ENCODE results near the gene HCN3.

HCN3 gene

DNA sequence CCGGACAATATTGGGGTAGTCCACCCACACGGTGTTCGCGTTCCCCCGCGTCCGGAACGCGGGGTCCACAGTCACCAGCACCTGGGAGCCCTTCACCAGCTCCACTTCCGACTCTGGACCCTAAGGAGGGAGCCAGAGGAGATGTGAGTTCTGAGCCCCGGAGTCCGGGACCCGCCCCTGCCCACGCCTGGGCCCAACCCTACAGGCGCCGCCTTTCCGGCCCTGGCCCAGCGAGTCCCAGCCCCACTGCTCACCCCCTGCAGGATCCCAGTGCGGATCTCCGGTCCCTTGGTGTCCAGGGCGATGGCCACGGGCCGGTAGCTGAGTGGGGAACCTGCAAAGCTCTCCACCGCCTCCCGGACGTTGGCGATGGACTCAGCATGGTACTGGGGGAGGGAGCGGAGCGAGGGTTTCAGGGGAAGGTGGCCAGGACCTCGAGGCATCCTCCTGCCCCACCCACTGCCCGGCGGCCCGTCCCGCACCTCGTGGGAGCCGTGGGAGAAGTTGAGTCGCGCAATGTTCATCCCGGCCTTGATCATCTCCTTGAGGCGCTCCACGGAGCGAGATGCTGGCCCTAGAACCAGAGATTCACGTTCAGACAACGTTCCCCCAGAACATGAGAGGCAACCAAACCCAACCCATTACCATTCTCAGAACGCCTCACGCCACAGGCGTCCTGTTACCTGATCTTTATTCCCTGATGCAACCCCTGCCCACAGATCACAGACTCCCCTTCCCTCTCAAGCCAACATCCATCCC lies 18.1 kb downstream of the HCN3 start:
- ChIA-PET CTCF (no interaction called here), POLR2A (no interaction called here)
- no peak overlapping the region for H3K4me3 ChIP-seq (ENCODE audit: low read depth, low read length)
- DNase-seq (ENCODE audit: low read depth, low spot score): no peak
- TF ChIP-seq CTCF (IDR thresholded peaks at IDR 0.05; ENCODE audit: insufficient read depth, low read length, missing control alignments): no peak

DNA sequence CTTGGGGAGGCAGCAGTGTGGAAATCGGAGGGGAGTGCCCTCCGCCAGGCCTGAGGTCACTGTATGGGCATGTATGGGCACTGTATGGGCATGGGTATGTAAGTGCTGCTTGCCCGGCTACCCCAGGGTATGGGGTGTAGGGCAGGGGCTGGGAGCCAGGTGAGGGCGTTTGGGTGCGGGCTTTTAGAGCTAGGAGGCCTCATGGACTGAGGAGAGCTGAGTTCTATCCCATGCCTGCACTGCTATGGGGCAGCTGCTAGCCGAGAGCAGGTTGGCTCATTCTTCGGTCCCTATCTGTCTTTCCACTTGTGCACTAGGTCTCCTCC lies 18.6 kb downstream of the HCN3 start:
- no peak for DNase-seq (ENCODE audit: low read depth, low spot score)
- POLR2A ChIA-PET: no interaction called here
- TF ChIP-seq CTCF (IDR thresholded peaks at IDR 0.05; ENCODE audit: insufficient read depth, low read length, missing control alignments): no peak
- no peak overlapping the region for H3K4me3 ChIP-seq (ENCODE audit: low read depth, low read length)
- CTCF ChIA-PET: interaction anchor here (0.8 kb wide), 1 partner anchor 11 kb away, joined by 3 read pairs; no protein-coding TSS in a partner anchor

DNA sequence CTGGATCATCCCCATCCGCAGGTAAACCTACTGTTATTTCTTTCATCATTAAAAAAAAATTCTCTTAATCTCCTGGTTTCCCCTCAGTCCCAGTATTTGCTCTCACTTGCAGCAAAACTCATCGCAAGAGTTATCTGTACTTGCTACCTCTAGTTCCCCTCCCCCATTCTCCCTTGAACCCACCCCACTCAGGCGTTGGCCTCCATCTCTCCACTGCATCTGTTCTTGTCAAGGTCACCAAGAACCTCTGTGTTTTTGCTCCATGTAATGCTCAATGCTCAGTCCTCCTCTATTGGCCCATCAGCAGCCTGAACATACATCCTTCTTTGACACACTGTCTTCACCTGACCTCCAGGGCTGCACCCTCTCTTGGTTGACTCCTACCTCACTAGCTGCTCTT lies 19.4 kb downstream of the HCN3 start:
- POLR2A ChIA-PET: no interaction called here
- DNase-seq (ENCODE audit: low read depth, low spot score): no peak
- no peak overlapping the region for H3K4me3 ChIP-seq (ENCODE audit: low read depth, low read length)
- TF ChIP-seq CTCF (IDR thresholded peaks at IDR 0.05; ENCODE audit: insufficient read depth, low read length, missing control alignments): no peak
- CTCF ChIA-PET: interaction anchor here (0.8 to 1.1 kb wide), 2 partner anchors 10 to 17 kb away, joined by 3 read pairs; no protein-coding TSS in a partner anchor

DNA sequence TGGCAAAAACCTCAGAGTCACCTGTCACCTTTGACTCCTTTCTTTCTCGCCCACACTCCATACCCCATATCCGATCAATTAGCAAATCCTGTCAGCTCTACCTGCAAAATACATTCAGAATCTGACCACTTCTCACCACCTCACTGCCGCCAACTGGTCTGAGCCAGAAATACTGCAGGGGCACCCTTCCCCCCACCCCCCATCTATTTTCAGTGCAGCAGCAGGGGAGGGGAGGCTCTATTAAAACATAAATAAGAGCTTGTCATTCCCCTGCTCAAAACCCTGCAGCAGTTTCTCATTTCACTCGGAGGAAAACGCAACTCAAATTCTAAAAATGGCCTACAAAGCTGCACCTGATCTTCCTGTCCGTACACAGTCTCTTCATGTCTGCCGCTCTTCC lies 20.1 kb downstream of the HCN3 start:
- TF ChIP-seq CTCF (IDR thresholded peaks at IDR 0.05; ENCODE audit: insufficient read depth, low read length, missing control alignments): no peak
- no peak for DNase-seq (ENCODE audit: low read depth, low spot score)
- ChIA-PET CTCF (interaction anchor here (0.9 to 1.1 kb wide), 2 partner anchors 18 to 20 kb away, joined by 3 read pairs; partner anchors contain the start of gene HCN3), POLR2A (no interaction called here)
- no peak overlapping the region for H3K4me3 ChIP-seq (ENCODE audit: low read depth, low read length)

- ChIA-PET POLR2A (no interaction called here), CTCF (interaction anchor here (1.0 to 1.8 kb wide), 2 partner anchors 28 to 49 kb away, joined by 3 to 8 read pairs; no protein-coding TSS in a partner anchor)
- no peak for DNase-seq (ENCODE audit: low read depth, low spot score)
- TF ChIP-seq CTCF (IDR thresholded peaks at IDR 0.05; ENCODE audit: insufficient read depth, low read length, missing control alignments): no peak
- no peak overlapping the region for H3K4me3 ChIP-seq (ENCODE audit: low read depth, low read length)
These were observed 22.8 kb downstream of the HCN3 start for GRCh38 chr1:155300024-155300423.

DNA sequence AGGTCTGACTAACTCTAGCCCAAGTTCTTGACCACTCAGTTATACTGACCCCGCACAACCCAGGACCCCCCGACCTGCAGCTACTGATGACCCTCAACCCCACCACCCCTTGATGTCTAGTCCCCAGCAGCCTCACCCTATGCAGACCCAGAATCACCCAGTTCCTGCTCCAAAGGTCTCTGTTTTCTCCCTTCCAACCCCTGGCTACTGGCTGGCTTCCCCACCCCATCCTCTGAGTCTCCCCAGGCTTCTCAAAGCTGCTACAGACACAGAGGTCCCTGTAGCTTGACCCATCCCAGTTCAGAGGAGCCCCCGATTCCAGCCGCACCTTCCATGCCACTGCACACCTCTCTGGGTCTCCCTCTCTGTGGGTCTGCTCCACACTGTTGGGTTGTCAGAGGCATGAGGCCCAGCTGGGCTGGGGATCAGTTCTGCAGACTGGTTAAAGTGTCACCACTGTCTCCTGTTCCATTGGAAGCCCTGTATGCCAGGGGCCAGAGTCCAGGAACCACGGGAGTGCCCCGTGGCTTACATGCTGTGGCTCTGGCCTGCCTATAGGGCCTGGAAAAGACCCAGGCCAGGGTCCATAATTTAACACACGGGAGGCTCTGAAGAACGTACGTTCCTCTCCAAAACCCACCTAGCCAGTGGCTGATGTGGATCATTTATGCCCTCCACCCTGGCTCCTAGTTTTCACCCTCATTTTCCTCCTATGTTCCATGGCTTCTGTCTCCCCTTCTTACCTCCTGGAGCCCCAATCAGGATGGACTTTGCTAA lies 23.5 kb downstream of the HCN3 start:
- no peak overlapping the region for H3K4me3 ChIP-seq (ENCODE audit: low read depth, low read length)
- no peak for DNase-seq (ENCODE audit: low read depth, low spot score)
- no peak for TF ChIP-seq CTCF (IDR thresholded peaks at IDR 0.05; ENCODE audit: insufficient read depth, low read length, missing control alignments)
- POLR2A ChIA-PET: no interaction called here
- CTCF ChIA-PET: interaction anchor here (0.9 to 1.8 kb wide), 4 partner anchors 22 to 50 kb away, joined by 3 to 8 read pairs (median 4); no protein-coding TSS in a partner anchor
